IPS DF 4.7 (cell line): ENCODE measurements around the gene RAPGEF4.
A peak's percentile ranks its signal among the peaks of the same experiment; 100 is the strongest.

Experiments used
- DNase-seq: peaks from one replicate; pipeline ENCODE4 v3.0.0-alpha.2; 2013; ENCODE audit warnings: low spot score; ENCODE audit errors: extremely low read depth

The RAPGEF4 gene

GRCh38 chr2:172859581-172860335 lies 124.1 kb downstream of the RAPGEF4 start:
- DNase-seq, result no peak

- no peak for DNase-seq
Measured at GRCh38 chr2:172860336-172860707, 124.7 kb downstream of the RAPGEF4 start.

DNA sequence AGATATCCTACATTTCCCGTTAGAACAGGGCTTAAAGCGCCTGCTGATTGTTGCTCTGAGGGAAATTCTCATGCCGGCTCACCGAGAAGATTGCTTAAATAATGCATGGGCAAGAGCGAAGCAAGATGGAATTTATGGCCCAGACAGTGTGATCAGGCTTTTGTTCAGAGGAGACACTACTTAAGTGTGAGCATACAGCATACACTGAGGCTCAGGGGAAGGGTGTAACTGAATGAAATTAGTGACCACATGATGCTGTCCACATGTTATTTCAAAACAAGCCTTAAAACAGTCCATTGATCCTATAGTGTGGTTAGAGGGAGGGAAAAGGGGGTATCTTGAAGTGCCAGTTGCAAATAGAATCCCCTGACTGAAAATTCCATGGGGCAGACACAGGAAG lies 125.5 kb downstream of the RAPGEF4 start:
- no peak for DNase-seq

DNA sequence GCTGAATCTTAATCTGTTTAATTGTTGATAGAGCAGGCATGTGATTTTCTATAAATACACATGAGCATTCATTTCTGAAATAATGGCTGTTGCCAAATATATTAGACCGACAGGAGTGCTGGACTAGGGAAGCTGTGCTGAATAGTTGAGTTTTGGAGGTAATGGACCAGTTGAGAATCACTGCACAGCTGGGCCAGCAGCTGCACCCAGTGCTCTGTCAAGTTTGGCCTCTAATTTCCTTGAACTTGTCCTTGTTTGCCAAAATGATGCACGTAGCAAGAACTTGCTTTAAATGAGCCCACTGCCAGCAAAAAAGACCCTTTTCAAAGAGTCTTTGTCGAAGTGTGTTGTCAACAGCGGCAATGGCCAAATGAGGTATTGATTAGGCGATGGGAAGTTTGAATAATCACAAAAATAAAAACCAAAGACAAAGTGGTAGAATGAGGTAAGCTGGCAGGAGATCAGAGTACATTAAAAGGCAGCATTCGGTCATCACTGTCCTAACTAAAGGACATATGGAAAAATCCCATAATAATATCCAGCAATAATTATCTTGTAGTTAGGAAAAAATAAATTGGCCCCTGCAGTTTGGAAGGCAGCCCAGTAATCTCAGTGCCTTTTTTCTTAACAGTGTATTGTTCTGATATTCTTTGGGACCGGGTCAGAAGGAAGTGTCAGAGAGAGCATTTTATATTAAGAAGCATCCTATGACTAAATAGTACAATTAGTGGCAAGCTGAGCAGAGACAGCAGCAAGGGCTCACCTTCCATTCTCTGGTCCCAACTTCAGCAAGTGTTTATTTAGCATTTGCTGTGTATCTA lies 126.2 kb downstream of the RAPGEF4 start:
- DNase-seq, result no peak

DNA sequence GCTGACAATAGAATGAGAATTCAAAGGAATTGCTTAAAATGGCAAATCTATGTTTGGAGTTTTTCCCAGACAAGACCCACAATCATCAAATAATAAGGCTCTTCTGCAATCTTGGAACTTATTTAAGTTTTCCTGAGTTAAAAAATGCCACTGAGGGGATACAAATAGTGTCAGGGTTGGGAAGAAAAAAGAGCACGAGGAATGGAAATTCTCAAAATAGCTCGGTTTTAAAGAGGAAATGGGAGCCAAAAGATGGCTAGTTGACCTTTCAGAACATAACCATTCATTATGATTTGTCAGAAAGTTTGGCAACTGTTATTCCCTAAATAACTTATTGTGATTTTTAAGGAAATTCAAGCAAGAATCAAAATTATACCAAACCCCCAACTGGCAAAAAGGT lies 127.7 kb downstream of the RAPGEF4 start:
- no peak for DNase-seq

DNA sequence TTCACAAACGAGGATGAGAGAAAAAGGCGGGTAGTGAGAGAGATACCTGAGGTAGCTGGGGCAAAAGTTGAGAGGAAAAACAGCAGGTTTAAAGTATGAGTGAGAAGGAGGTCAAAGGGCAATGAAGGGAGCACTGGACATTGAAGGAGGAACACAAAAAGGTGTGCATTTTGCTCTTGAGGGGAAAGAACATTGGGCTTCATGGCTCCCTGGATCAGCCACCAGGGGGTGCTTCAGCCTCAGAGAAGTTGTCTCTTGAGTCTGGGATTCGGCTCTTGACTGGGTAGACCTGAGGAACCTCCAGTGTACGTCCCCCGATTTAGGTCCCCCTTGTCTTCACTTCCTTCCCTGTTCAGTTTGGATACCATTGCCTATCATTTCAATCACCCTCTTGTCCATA lies 128.5 kb downstream of the RAPGEF4 start:
- peak; percentile 49 for DNase-seq

DNA sequence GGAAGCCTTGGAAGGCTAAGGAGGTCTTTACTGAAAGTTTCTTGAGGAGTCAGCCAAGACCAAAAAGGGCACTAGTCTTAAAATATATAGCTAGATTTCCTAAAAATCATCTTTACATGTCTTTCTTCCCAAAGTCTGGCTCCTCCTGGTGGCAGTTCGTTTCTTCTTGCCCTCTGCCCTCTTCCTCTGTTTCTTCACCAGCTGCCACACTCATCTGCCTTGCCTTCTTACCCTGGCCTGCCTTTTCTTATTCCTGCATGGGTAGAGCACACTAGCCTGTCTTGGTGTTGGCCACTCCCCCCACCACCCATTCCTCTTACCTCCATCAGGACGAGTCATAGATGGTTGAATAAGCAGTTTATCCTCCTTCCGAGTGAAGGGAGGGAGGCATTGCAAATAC lies 129.8 kb downstream of the RAPGEF4 start:
- no peak for DNase-seq

DNA sequence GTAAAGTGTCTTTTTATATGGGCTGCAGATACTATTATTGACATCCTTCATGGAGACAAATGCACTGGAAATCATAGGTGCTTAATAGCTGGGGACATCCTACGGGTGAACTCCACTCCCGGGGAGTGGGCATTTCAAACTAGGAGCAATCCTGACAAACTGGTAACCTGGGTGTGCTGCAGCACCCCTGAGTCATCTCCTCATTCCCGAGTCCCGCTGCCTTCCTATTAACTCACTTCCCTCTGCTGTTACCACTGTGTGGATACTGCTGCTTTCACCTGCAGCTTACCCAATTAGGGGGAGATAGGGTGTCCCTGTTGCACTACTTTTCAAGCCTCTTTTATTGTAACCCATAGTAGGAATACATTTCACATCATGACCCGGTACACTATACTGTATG lies 134.2 kb downstream of the RAPGEF4 start:
- DNase-seq, result no peak

GRCh38 chr2:172870396-172870795 lies 134.8 kb downstream of the RAPGEF4 start:
- no peak for DNase-seq

GRCh38 chr2:172877826-172878225 lies 142.2 kb downstream of the RAPGEF4 start:
- DNase-seq, result no peak

- no peak for DNase-seq
Measured at GRCh38 chr2:172878260-172878659, 142.6 kb downstream of the RAPGEF4 start.

DNA sequence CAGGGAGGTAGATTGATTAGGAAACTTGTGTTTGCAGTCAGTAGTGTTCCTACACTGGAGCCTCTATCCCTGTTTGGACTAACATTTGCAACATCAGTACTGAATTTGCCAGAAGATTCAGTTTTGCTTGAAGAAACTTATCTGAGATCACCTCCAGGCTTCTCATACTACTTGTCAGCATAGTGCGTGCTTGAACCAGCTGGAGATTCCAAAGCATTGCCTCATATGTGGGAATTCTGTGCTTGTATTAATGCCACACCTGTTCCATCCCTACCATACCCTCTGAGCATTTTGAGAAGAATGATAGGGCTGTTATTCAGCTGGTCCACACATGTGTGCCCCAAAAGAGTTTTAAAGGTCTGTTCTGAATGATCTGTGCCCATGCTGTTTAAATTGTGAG lies 148.7 kb downstream of the RAPGEF4 start:
- no peak for DNase-seq

DNA sequence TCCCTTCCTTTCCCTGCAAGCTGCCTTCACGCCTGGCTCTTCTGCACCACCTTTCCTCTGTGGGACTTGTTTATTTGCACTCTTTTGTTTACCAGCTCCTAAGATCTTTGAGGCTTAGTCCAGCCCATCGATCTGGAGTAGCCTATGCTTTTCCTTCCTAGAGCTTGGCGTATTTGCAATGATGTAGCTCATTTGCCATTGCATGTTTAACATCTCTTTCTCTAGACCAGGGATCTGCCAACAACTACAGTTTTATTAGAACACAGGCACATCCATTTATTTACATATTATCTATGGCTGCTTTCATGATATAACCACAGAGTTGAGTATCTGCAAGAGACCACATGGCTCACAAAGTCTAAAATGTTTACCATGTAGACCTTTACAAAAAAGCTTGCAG lies 150.4 kb downstream of the RAPGEF4 start:
- DNase-seq, result no peak

GRCh38 chr2:172887280-172887679 lies 151.6 kb downstream of the RAPGEF4 start:
- no peak for DNase-seq

DNA sequence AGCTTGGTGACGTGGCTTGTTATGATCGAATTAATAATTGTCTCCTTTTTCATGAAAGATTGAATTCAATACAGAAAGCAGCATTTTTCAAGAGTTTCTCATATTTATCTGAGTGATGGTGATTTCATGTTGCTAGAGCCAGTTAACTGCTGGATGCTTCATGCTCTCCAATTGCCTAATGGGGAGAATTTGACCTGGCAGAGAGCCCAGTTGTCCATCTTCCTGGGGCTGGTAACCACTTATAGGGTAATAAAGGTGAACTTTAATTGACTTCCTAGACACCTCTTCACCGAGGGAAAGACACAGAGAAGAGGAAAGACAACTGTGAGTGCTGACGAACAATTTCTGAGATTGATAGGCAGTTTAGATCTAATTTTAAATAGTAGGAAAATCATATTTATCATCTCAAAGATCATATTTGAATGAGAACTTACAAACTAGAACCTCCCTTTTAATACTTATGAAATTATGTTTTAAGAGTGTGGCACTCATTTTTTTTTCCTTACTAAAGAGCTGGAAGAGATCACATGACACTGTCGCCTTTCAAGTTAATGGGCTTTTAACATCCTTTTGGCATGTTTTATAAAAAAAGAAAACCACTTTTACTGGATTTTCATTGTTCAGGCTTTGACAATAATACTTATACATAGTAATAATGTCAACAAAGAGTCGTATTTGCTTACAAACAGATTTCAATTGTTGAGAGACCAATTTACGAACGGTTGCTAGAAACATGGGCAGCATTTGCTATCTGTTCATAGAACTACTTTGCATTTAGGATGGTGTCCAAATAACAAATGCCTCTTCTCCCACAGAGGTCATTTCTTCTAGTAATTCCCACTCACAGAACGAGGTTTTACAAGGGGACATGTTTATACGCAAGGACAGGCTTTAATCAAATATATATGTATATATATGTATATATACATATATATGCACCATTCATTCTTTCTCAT lies 153.3 kb downstream of the RAPGEF4 start:
- DNase-seq, result no peak

DNA sequence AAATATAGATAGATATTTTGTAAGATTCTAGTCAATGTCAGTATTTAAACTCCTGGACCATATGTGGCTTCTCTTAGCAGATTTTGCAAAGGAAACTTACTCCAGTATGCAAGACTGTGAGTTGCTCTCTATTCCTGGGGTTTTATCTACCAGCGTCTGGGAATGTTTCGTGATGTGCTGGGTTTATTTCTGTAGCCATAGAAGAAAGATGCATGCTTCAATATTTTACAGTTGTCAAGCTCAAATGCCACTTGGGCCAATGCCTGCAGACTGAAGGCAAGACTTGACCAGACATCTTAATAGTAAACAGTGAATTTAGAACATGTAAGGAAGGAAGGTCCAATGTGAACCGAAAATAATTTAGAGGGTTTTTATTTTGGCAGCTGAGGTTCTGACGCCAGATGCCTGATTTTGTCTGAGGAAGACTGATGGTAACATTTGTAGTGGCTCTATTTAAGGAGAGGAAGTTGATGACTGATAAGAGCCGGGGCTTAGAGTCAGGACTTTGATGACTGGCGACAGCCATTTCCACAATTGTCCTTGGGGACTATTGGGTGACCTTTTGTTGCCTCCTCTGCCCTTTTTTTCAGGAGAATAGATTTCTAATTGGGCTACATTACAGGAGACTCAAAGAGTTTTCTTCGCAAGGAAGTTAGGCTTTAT lies 154.3 kb downstream of the RAPGEF4 start:
- no peak for DNase-seq

DNA sequence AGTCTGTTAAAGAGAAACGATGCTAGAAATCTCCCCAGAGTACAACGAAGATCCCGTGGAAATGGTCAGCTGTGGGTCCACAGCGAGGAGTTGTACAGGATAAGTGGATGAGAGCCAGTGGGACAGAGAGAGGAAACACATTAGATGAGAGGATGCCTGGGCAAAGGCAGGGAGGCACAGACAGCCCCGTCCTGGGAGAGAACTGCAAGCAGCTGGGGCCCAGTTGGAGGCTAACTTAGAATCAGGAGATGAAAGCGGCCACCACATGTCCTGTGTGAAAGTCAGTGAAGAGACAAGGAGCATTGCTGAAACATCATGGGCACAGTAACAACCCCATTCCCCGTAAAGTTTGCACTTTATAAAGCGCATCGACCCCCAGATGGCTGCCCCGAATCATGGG lies 157.5 kb downstream of the RAPGEF4 start:
- DNase-seq, result no peak

DNA sequence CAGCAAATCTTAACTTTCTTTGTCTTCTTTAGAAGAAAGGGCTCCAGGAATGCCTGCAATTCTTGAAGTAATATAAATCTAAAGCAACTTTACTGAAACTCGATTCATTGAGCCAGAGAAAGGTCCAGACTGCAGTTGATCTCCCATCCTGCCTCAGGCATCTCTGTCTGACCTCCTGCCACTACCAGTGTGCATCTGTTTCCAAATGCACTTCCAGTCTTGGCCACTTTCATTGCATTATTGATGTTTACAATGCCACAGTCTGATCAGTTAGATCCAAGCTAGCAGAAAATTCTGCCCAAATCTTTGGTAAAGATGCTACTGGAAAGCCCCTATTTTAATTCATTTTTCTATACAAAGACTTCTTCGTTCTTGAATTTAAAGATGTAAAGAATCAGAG lies 158.0 kb downstream of the RAPGEF4 start:
- DNase-seq, result no peak

DNA sequence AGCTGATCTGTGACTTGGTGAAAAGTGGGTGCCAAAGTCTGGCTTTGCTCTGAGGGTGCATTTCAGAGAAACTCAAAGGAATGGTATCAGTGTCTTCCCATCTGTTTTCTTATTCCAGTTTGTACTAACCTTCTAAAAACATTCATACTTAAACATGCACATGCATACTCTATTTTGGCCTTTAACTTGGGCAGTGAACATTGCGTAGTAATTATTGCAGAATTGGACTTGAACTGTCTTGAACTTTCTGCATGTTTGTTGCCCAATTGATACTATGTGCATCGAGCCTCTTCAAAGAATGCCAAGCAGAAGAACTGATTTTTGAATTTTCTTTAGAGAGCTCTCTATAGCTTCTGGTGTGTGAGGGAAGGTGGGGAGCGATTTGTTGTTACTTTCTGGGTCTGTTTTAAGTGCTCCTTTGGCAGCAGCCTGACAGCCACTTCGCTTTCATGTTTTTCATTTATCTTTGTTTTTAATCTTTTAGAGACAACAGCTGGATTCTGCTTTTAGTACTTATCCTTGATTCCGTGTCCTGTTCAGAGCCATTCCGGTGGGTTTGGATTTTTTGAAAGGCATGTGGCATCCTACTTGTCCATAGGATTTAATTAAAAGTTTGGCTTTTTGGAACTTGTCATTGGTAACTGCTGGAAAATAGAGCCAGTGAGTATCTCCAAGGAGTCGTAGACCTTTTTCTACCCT lies 159.2 kb downstream of the RAPGEF4 start:
- no peak for DNase-seq

DNA sequence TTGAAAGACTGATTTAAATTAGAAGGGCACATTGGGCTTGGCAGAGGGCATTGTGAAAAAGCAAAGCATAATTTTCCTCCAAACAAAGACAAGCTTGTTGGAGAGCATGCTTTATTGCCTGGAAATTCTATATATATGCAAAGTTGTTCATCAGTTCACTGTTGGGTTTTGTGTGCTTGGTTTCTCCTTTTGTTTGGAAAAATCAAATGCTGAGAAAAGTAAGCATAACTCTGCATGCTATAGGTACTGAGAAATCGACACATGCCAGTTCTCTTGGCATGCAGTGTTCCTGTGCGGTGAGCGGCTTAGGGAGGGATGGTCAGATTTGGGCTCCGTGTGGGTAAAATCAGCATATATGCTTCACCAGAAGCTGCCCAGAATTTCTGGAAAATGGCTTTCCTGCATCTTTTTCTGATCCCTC lies 161.0 kb downstream of the RAPGEF4 start:
- DNase-seq, result no peak

- DNase-seq, result no peak
Measured at GRCh38 chr2:172900871-172901270, 165.2 kb downstream of the RAPGEF4 start.
